Measurements from ENCODE around the gene FRAS1.
"Not testable (repeated sequence)": the region's sequence is repeated elsewhere in the genome, so short reads cannot be mapped to it uniquely, and the experiment has no call there.

Gene FRAS1

DNA sequence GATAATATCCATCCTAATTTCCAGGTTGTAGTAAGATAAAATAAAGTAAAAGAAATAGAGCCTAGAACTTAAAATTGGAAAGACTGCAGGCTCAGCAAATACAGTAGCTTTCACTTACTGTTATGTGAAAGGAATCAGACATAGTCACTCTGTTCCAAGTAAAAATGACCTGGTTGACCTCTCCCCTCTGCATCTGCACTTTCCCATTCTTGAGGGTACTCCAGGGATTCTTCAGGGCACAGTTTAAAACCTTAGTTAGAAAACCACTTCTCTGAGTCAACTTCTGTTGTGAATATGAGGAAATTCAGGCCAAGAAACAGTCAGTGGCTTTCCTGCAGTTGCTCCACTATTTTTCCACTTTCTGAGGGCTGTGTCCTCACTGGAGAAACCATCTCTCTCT is 42.9 kb downstream of the FRAS1 start:
- H3K27me3 ChIP-seq (ENCODE audit: insufficient read depth, low read length) = no peaks in the 10 kb centered on the region
- peaks cover 9% of the 10 kb centered on the region for H3K4me1 ChIP-seq (ENCODE audit: insufficient read depth, low read length)
- H3K9me3 ChIP-seq (ENCODE audit: low read length) = no peaks in the 10 kb centered on the region
- no peak overlapping the region for H3K4me3 ChIP-seq (ENCODE audit: low read length)
- H3K36me3 ChIP-seq (ENCODE audit: insufficient read depth, low read length) = no peaks in the 10 kb centered on the region
- no peak overlapping the region for H2AFZ ChIP-seq (ENCODE audit: low read depth, low read length)

DNA sequence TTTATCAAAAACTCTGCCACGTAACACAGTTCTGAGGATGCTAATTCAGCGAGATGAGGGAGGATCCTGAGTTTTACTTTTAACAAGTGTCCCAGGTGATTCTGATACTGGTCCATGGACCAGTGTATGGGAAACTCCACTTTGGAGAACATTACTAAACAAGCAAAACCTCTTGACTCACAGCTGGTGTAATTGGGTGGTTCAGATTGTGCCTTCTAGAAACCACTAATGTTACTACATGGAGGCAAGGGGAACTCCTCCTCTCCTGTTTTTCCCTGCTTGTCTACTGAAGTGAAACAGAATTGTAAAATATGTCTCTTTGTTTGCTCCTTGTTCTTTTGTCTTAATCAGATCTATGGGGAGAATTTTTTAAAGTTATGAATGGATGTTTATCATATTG is 62.6 kb downstream of the FRAS1 start:
- H3K4me1 ChIP-seq (ENCODE audit: insufficient read depth, low read length) = no peaks in the 10 kb centered on the region
- no peak overlapping the region for H3K4me3 ChIP-seq (ENCODE audit: low read length)
- no peak overlapping the region for H2AFZ ChIP-seq (ENCODE audit: low read depth, low read length)
- H3K9me3 ChIP-seq (ENCODE audit: low read length) = no peaks in the 10 kb centered on the region
- H3K27me3 ChIP-seq (ENCODE audit: insufficient read depth, low read length) = no peaks in the 10 kb centered on the region
- H3K36me3 ChIP-seq (ENCODE audit: insufficient read depth, low read length) = no peaks in the 10 kb centered on the region

DNA sequence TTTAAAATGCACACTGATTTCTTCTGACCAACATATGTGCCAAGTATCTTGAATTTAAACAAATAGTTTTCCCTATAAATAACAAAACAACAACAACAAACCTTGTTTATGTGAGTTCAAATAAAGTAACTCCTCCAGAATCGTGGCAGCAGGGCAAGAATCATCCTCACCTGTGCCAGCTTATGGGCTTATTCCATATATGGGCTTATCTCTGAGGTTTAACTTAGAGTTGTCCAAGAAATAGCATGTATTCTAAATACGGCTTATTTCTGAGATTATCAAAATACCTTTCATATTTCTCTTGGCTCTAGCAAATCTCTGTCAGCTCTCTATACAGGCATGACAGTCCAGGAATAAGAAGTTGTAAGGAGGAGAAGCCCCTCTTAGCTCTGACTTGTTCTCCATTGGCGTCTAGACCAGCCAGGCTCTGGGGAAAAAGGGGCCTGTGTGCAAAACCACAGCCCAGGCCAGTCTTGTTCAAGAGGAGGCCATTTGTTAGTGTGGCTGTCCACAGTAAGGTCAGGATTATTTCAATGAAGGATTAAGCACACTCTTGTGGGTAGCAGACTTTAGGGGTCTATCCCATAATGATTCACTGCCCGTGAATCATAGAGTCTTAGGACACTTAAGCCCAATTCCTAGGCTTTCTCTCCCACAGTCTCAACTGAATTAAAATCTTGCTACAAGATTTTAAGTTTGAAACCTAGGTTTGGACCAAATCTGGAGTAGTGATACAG is 63.2 kb downstream of the FRAS1 start:
- no peak overlapping the region for H3K4me3 ChIP-seq (ENCODE audit: low read length)
- no peak overlapping the region for H2AFZ ChIP-seq (ENCODE audit: low read depth, low read length)
- no peaks in the 10 kb centered on the region for H3K4me1 ChIP-seq (ENCODE audit: insufficient read depth, low read length)
- H3K27me3 ChIP-seq (ENCODE audit: insufficient read depth, low read length) = no peaks in the 10 kb centered on the region
- no peaks in the 10 kb centered on the region for H3K36me3 ChIP-seq (ENCODE audit: insufficient read depth, low read length)
- H3K9me3 ChIP-seq (ENCODE audit: low read length) = no peaks in the 10 kb centered on the region

DNA sequence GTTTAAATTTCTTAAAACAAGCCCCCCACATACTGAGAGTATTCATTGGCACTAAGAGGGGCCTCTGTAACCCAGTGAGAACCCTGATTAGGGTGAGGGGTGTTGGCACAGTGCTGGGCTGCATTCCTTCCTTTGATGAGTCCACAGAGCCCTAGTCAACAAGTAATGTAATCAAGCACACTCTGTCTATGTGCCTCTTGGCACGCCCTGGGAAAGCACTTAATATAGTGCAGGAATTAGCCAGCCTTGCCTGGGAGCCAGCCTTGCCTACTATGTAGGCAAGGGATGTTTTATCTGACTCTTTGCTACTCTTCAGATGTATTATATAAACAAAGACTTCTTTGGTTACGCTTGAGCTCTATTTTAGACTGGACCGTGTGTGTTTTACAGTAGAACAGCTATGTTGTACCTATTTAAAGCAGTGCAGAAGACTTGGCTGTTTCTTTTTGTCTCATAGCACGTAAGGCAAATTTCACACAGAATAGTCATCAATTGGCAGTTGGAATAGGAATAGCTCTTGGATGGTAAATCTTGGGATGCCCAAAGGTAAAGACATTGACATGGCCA is 64.3 kb downstream of the FRAS1 start:
- Histone ChIP-seq H3K27me3 (ENCODE audit: insufficient read depth, low read length) (no peaks in the 10 kb centered on the region), H3K9me3 (ENCODE audit: low read length) (no peaks in the 10 kb centered on the region), H2AFZ (ENCODE audit: low read depth, low read length) (no peak overlapping the region), H3K4me3 (ENCODE audit: low read length) (no peak overlapping the region), H3K4me1 (ENCODE audit: insufficient read depth, low read length) (no peaks in the 10 kb centered on the region), H3K36me3 (ENCODE audit: insufficient read depth, low read length) (no peaks in the 10 kb centered on the region)

DNA sequence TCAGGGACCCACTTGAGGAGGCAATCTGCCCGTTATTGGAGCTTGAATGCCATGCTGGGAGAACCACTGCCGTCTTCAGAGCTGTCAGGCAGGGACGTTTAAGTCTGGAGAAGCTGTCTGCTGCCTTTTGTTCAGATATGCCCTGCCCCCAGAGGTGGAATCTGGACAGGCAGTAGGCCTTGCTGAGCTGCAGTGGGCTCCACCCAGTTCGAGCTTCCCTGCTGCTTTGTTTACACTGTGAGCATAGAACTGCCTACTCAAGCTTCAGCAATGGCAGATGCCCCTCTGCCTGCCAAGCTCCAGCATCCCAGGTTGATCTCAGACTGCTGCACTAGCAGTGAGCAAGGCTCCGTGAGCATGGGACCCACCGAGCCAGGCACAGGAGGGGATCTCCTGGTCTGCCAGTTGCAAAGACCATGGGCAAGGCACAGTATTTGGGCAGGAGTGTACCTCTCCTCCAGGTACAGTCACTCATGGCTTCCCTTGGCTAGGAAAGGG is 68.8 kb downstream of the FRAS1 start:
- not testable (repeated sequence) for H3K9me3 ChIP-seq (ENCODE audit: low read length); H3K36me3 ChIP-seq (ENCODE audit: insufficient read depth, low read length); H3K4me3 ChIP-seq (ENCODE audit: low read length); H3K27me3 ChIP-seq (ENCODE audit: insufficient read depth, low read length); H3K4me1 ChIP-seq (ENCODE audit: insufficient read depth, low read length); H2AFZ ChIP-seq (ENCODE audit: low read depth, low read length)

DNA sequence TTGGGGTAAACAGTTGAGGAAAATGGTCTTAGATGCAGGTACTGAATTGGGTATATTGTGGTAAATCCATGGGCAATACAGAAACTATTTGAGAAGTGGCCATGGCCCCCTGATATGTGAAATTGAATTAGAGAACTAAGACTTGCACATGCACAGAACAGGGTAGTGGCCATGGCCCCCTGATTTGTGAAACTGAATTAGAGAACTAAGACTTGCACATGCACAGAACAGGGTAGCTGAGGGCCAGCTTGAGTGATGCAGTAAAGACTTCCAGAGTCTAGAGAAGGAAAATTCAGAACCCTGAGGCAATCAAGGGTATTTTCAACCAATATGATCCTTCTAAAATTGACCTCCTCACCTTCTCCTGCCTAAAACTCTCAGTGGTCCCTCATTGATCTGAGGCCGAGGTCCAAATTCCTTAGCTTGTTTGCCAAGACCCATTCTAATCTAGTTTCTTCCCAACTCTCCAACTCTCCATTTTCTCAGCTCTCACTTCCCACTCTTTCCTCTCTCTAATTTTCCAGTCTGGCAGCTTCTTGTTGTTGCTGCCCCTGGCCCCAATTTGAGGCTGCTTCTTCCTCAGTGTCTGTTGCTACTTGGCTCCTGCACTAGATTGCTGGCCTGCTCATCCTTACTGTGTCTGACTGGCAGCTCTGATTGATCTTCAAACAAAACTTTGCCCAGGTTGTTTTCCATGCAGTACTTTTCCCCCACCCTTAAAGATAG is 72.4 kb downstream of the FRAS1 start:
- Histone ChIP-seq H3K9me3 (ENCODE audit: low read length) (no peaks in the 10 kb centered on the region), H3K27me3 (ENCODE audit: insufficient read depth, low read length) (no peaks in the 10 kb centered on the region), H3K36me3 (ENCODE audit: insufficient read depth, low read length) (no peaks in the 10 kb centered on the region), H2AFZ (ENCODE audit: low read depth, low read length) (no peak overlapping the region), H3K4me1 (ENCODE audit: insufficient read depth, low read length) (no peaks in the 10 kb centered on the region), H3K4me3 (ENCODE audit: low read length) (no peak overlapping the region)

DNA sequence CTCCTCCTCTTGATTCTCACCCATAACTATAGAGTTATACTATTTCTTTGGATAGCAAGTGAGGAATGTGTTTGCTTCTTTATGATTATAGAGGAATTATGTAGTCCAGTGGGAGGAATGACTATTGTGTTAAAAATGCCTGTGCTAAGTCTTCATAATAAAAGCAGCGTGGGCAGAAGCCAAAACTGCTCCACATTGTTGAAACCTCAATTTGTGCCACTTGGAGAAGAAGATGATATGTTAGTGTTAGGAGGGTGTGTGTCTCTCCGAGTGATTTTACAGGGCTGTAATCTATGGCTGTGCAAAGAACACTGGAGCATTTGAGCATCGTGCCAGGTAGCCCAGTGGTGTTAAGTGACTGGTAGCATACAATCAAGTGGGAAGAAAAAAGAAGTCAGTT is 74.3 kb downstream of the FRAS1 start:
- Histone ChIP-seq H2AFZ (ENCODE audit: low read depth, low read length) (no peak overlapping the region), H3K9me3 (ENCODE audit: low read length) (no peaks in the 10 kb centered on the region), H3K27me3 (ENCODE audit: insufficient read depth, low read length) (no peaks in the 10 kb centered on the region), H3K4me3 (ENCODE audit: low read length) (no peak overlapping the region), H3K4me1 (ENCODE audit: insufficient read depth, low read length) (peaks cover 5% of the 10 kb centered on the region), H3K36me3 (ENCODE audit: insufficient read depth, low read length) (no peaks in the 10 kb centered on the region)

DNA sequence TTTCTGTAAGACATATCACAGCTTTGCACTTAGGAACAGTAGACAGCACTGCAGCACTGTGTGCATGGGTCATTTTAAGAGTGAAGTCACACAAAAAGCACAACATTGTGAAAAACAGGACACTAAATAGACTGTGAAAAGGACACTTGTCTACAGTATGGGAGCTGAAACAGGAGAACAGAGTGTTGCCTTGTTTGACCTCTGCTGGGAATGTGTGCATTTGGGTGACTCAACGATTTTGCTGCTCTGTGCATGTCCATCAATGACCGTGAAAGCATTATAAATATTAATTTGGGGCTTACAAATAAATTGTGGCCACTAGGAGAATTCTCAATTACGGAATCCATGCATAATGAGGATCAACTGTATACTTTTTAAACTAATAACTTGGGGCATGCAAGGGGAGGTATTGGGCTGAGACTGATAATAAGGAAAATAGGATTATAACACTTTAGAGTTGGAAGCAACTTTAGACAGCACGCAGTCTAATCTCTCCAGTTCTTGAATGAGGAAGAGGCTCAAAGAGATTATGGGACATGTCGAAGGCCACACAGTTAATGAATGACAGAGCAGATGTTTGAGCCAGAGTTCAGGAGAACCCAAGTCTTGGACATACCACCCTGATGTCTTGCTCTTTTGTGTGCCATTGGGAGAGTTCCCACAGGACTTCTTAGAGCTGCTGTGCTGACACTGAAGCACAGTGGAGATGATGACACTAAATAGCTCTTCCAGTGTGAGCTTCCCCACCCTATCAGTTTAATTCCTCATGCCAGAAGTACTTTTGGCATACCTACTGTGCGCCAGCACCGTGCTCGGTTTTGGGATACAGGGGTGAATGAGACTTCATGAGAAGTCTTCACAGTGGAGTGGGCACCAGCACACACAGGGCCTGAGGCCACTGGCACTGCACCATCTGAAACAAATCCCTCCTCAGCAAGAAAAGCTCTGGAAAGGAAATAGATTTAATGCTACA is 79.3 kb downstream of the FRAS1 start:
- Histone ChIP-seq H3K27me3 (ENCODE audit: insufficient read depth, low read length) (no peaks in the 10 kb centered on the region), H2AFZ (ENCODE audit: low read depth, low read length) (no peak overlapping the region), H3K4me1 (ENCODE audit: insufficient read depth, low read length) (peaks cover 6% of the 10 kb centered on the region), H3K36me3 (ENCODE audit: insufficient read depth, low read length) (no peaks in the 10 kb centered on the region), H3K4me3 (ENCODE audit: low read length) (no peak overlapping the region), H3K9me3 (ENCODE audit: low read length) (no peaks in the 10 kb centered on the region)

DNA sequence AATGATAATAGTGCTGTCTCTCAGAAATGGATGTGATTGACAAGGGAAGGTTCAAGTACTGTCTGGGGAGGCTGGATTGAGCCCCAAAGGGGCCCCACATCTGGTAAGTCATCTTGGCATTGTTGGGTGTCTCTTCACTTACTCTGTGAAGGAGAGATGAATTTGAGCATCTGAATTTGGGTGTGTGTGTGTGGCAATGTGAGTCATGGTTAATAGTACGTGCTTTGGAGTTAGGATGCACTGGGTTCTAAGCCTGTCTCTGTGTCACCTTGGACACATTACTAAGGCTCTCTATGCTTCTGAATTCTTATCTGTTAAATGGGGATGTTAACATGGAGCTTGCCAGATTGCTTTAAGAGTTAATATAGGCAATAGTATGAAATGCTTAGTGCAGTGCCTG is 80.4 kb downstream of the FRAS1 start:
- H3K4me3 ChIP-seq (ENCODE audit: low read length) = no peak overlapping the region
- H3K4me1 ChIP-seq (ENCODE audit: insufficient read depth, low read length) = peaks cover 6% of the 10 kb centered on the region
- no peaks in the 10 kb centered on the region for H3K27me3 ChIP-seq (ENCODE audit: insufficient read depth, low read length)
- H3K9me3 ChIP-seq (ENCODE audit: low read length) = no peaks in the 10 kb centered on the region
- no peak overlapping the region for H2AFZ ChIP-seq (ENCODE audit: low read depth, low read length)
- H3K36me3 ChIP-seq (ENCODE audit: insufficient read depth, low read length) = no peaks in the 10 kb centered on the region

DNA sequence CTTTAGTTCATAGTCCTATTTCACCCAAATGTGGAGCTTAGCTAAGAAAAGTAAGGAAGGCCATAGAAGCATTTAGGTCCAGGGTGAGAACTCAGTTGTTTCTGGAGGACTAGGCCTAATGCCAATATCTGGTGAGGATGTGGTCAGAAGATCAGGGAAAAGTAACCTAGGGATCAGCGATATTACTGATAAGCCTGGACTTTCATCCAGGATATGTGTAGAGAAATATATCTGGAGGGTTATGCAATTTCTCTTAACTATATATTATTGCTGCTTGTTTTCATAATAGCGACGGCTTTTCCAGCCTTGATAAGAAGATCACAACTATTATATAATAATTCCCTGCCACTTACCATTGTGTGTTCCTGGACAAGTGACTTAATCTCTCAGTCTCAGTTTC is 81.1 kb downstream of the FRAS1 start:
- H3K27me3 ChIP-seq (ENCODE audit: insufficient read depth, low read length) = no peaks in the 10 kb centered on the region
- peaks cover 6% of the 10 kb centered on the region for H3K4me1 ChIP-seq (ENCODE audit: insufficient read depth, low read length)
- H2AFZ ChIP-seq (ENCODE audit: low read depth, low read length) = no peak overlapping the region
- no peaks in the 10 kb centered on the region for H3K36me3 ChIP-seq (ENCODE audit: insufficient read depth, low read length)
- no peak overlapping the region for H3K4me3 ChIP-seq (ENCODE audit: low read length)
- no peaks in the 10 kb centered on the region for H3K9me3 ChIP-seq (ENCODE audit: low read length)

DNA sequence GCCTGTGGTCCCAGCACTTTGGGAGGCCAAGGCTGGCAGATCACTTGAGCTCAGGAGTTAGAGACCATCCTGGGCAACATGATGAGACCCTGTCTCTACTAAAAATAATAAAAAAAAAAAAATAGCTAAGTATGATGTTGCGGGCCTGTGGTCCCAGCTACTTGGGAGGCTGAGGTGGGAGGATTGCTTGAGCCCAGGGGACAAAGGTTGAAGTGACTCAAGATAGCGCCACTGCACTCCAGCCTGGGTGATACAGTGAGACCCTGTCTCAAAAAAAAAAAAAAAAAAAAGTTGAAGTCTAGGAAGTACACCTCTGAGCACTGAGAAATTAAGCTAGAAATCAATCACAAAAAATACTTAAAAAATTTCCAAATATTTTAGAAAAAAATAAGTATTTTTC is 86.5 kb downstream of the FRAS1 start:
- H3K36me3 ChIP-seq (ENCODE audit: insufficient read depth, low read length) = no peaks in the 10 kb centered on the region
- H2AFZ ChIP-seq (ENCODE audit: low read depth, low read length) = no peak overlapping the region
- H3K4me3 ChIP-seq (ENCODE audit: low read length) = no peak overlapping the region
- no peaks in the 10 kb centered on the region for H3K27me3 ChIP-seq (ENCODE audit: insufficient read depth, low read length)
- no peaks in the 10 kb centered on the region for H3K9me3 ChIP-seq (ENCODE audit: low read length)
- H3K4me1 ChIP-seq (ENCODE audit: insufficient read depth, low read length) = no peaks in the 10 kb centered on the region

DNA sequence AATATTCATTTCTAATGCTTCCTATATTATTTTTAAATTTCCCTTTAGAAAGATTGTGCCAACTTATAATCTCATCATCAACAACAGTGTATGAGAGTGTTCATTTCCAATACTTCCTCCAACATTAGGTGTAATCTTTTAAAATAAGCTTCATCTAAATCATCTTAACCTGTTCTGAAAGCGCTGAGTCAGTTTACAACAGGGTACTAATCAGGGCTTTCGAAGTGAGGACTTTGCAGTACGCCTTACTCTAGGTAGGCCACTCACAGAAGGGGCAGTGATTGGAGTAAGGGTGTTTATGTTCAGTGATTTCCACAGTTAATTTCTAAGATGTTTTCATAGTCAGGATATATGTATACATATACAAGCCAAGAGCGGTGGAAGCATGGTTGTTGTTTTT is 87.9 kb downstream of the FRAS1 start:
- Histone ChIP-seq H3K27me3 (ENCODE audit: insufficient read depth, low read length) (no peaks in the 10 kb centered on the region), H2AFZ (ENCODE audit: low read depth, low read length) (no peak overlapping the region), H3K4me3 (ENCODE audit: low read length) (no peak overlapping the region), H3K36me3 (ENCODE audit: insufficient read depth, low read length) (no peaks in the 10 kb centered on the region), H3K9me3 (ENCODE audit: low read length) (no peaks in the 10 kb centered on the region), H3K4me1 (ENCODE audit: insufficient read depth, low read length) (no peaks in the 10 kb centered on the region)

DNA sequence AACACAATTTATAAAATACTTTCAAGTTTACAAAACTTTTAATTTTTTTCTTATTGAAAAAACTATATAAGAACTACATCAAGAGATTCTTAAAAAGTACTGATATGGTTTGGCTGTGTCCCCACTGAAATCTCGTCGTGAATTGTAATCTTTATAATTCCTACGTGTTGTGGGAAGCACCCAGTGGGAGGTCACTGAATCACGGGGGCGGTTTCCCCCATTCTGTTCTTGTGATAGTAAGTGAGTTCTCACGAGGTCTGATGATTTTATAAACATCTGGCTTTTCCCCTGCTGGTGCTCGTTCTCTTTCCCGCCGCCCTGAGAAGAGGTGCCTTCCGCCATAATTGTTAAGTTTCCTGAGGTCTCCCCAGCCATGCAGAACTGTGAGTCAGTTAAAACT is 88.5 kb downstream of the FRAS1 start:
- H3K4me1 ChIP-seq (ENCODE audit: insufficient read depth, low read length) = no peaks in the 10 kb centered on the region
- H3K9me3 ChIP-seq (ENCODE audit: low read length) = no peaks in the 10 kb centered on the region
- no peaks in the 10 kb centered on the region for H3K36me3 ChIP-seq (ENCODE audit: insufficient read depth, low read length)
- H3K4me3 ChIP-seq (ENCODE audit: low read length) = no peak overlapping the region
- no peaks in the 10 kb centered on the region for H3K27me3 ChIP-seq (ENCODE audit: insufficient read depth, low read length)
- no peak overlapping the region for H2AFZ ChIP-seq (ENCODE audit: low read depth, low read length)

All from neuron (in vitro differentiated cells).